Progenitor cell of endocrine pancreas (in vitro differentiated cells): Measurements from ENCODE around the gene PRSS57. TPM values are rescaled to one million over a fixed set of nuclear protein-coding genes. Genes with fewer than 3 reads are reported as not detected.

Experiments used
- DNase-seq: peaks from one replicate; pipeline ENCODE4 v3.0.0; 2021; ENCODE audit warnings: low spot score; ENCODE audit not compliant: unreplicated experiment
- H3K27ac Mint-ChIP-seq: 2 replicates; pipeline ENCODE4 v1.8.0; 2021; ENCODE audit warnings: mild to moderate bottlenecking, moderate library complexity, mixed read lengths
- H3K27me3 Mint-ChIP-seq: 2 replicates; pipeline ENCODE4 v1.8.0; 2021; ENCODE audit warnings: mixed read lengths
- H3K36me3 Mint-ChIP-seq: 2 replicates; pipeline ENCODE4 v1.8.0; 2022; ENCODE audit warnings: mixed read lengths; ENCODE audit not compliant: insufficient read depth
- H3K4me1 Mint-ChIP-seq: 2 replicates; pipeline ENCODE4 v1.8.0; 2021; ENCODE audit warnings: low read depth, mixed read lengths
- H3K4me3 Mint-ChIP-seq: 2 replicates; pipeline ENCODE4 v1.8.0; 2021; ENCODE audit warnings: low read depth, mild to moderate bottlenecking, moderate library complexity, mixed read lengths
- H3K9me3 Mint-ChIP-seq: 2 replicates; pipeline ENCODE4 v1.8.0; 2021; ENCODE audit warnings: low read depth, mixed read lengths
- CTCF ChIP-seq: fragments of 200-600 bp; sonication (generic); IDR thresholded peaks from one replicate; pipeline ENCODE4 v1.5.0; 2021; ENCODE audit warnings: antibody characterized with exemption, mild to moderate bottlenecking; ENCODE audit not compliant: unreplicated experiment
- total RNA-seq: library from RNA; stranded (reverse); gene quantifications from 2 replicates; pipeline ENCODE4 v1.2.1, GENCODE V29; 2021

The PRSS57 gene
- total RNA-seq, 1 donor from 2014 or later = not detected

- Mint-ChIP-seq H3K27ac (no peak overlapping the region), H3K27me3 (peaks cover 5% of the 10 kb centered on the region), H3K9me3 (no peaks in the 10 kb centered on the region), H3K4me3 (no peak overlapping the region), H3K36me3 (peaks cover 4% of the 10 kb centered on the region), H3K4me1 (no peaks in the 10 kb centered on the region)
- DNase-seq = no peak
- TF ChIP-seq CTCF = no peak
Observed at GRCh38 chr19:643736-644135, 51.5 kb downstream of the PRSS57 start.

- Mint-ChIP-seq H3K4me3 (no peak overlapping the region), H3K4me1 (no peaks in the 10 kb centered on the region), H3K9me3 (no peaks in the 10 kb centered on the region), H3K36me3 (peaks cover 4% of the 10 kb centered on the region), H3K27ac (no peak overlapping the region), H3K27me3 (peaks cover 9% of the 10 kb centered on the region)
- no peak for TF ChIP-seq CTCF
- DNase-seq = no peak
Observed at GRCh38 chr19:642767-643727, 52.2 kb downstream of the PRSS57 start.

- TF ChIP-seq CTCF = no peak
- H3K4me3 Mint-ChIP-seq = no peak overlapping the region
- peaks cover 4% of the 10 kb centered on the region for H3K36me3 Mint-ChIP-seq
- no peaks in the 10 kb centered on the region for H3K4me1 Mint-ChIP-seq
- H3K27me3 Mint-ChIP-seq = peaks cover 19% of the 10 kb centered on the region
- no peaks in the 10 kb centered on the region for H3K9me3 Mint-ChIP-seq
- no peak overlapping the region for H3K27ac Mint-ChIP-seq
- no peak for DNase-seq
Observed at GRCh38 chr19:641702-642101, 53.5 kb downstream of the PRSS57 start.

- Mint-ChIP-seq H3K27me3 (peaks cover 19% of the 10 kb centered on the region), H3K4me1 (no peaks in the 10 kb centered on the region), H3K4me3 (no peak overlapping the region), H3K27ac (no peak overlapping the region), H3K9me3 (no peaks in the 10 kb centered on the region), H3K36me3 (peaks cover 2% of the 10 kb centered on the region)
- no peak for DNase-seq
- no peak for TF ChIP-seq CTCF
Observed at GRCh38 chr19:640606-641189, 54.6 kb downstream of the PRSS57 start.

- Mint-ChIP-seq H3K27me3 (peaks cover 19% of the 10 kb centered on the region), H3K9me3 (no peaks in the 10 kb centered on the region), H3K27ac (no peak overlapping the region), H3K4me3 (no peak overlapping the region), H3K4me1 (no peaks in the 10 kb centered on the region), H3K36me3 (peaks cover 2% of the 10 kb centered on the region)
- no peak for TF ChIP-seq CTCF
- DNase-seq = no peak
Observed at GRCh38 chr19:640161-640558, 55.1 kb downstream of the PRSS57 start.
